HepG2 (cell line): ENCODE data around the gene RHOT2. TPM values are rescaled to one million over a fixed set of nuclear protein-coding genes. Genes with fewer than 3 reads are reported as not detected.

ENCODE experiments used
- ATF7-NPFF ChIP-seq: sonication (generic); formaldehyde crosslinking; IDR thresholded peaks from 2 replicates; pipeline ENCODE4 v1.8.1; 2023; ENCODE audit warnings: mild to moderate bottlenecking, low read depth, missing genetic modification reagents, moderate library complexity
- BRD4 ChIP-seq: sonication (generic); formaldehyde crosslinking; IDR thresholded peaks from 2 replicates; pipeline ENCODE4 v1.4.0; 2020; ENCODE audit warnings: missing genetic modification reagents
- CBX5 ChIP-seq: sonication (generic); formaldehyde crosslinking; IDR thresholded peaks from 2 replicates; pipeline ENCODE4 v1.4.0; 2020; ENCODE audit warnings: missing genetic modification reagents, borderline replicate concordance
- HDAC1 ChIP-seq: sonication (generic); formaldehyde crosslinking; IDR thresholded peaks from 2 replicates; pipeline ENCODE4 v1.5.1; 2020; ENCODE audit warnings: mild to moderate bottlenecking, missing genetic modification reagents
- HDAC6 ChIP-seq: fragments of 200-600 bp; sonication (generic); IDR thresholded peaks from 2 replicates; pipeline ENCODE4 v1.7.0; 2017; ENCODE audit warnings: mild to moderate bottlenecking, antibody characterized with exemption, low read length, low read depth
- HNF1A ChIP-seq, 2 experiments: sonication (generic) in 1 of 2; formaldehyde crosslinking in 1 of 2; IDR thresholded peaks; 2 replicates each; pipeline versions ENCODE4 v1.4.0 to v1.6.1; 2016 to 2020; ENCODE audit warnings: borderline replicate concordance in 1 of 2, low read depth in 1 of 2, mild to moderate bottlenecking in 1 of 2, missing genetic modification reagents in 1 of 2
- MAFK ChIP-seq, 2 experiments: IDR thresholded peaks in 1 of 2; conservative IDR thresholded peaks in 1 of 2; 2 replicates each; pipeline ENCODE4 v1.6.1; 2011; ENCODE audit warnings: improper control_type of control experiment in 2 of 2, low read length in 2 of 2
- PAXIP1 ChIP-seq: sonication (generic); formaldehyde crosslinking; conservative IDR thresholded peaks from 2 replicates; pipeline ENCODE4 v1.4.0; 2020; ENCODE audit warnings: mild to moderate bottlenecking, missing genetic modification reagents, moderate library complexity
- PITX1 ChIP-seq: sonication (generic); formaldehyde crosslinking; IDR thresholded peaks from 2 replicates; pipeline ENCODE4 v1.5.1; 2020; ENCODE audit warnings: mild to moderate bottlenecking, missing genetic modification reagents
- PRDM10 ChIP-seq: sonication (generic); formaldehyde crosslinking; IDR thresholded peaks from 2 replicates; pipeline ENCODE4 v1.4.0; 2020; ENCODE audit warnings: low read depth, missing genetic modification reagents
- RORA ChIP-seq: sonication (generic); formaldehyde crosslinking; IDR thresholded peaks from 2 replicates; pipeline ENCODE4 v1.5.0; 2020; ENCODE audit warnings: mild to moderate bottlenecking, missing genetic modification reagents, moderate library complexity
- SKIL ChIP-seq: sonication (generic); formaldehyde crosslinking; IDR thresholded peaks from 2 replicates; pipeline ENCODE4 v1.8.0; 2022; ENCODE audit warnings: missing genetic modification reagents, mild to moderate bottlenecking, moderate library complexity, borderline replicate concordance
- ZFP90 ChIP-seq: sonication (generic); formaldehyde crosslinking; IDR thresholded peaks from 2 replicates; pipeline ENCODE4 v1.8.0; 2022; ENCODE audit warnings: missing genetic modification reagents, mild to moderate bottlenecking, inconsistent platforms, borderline replicate concordance
- ZNF17 ChIP-seq: sonication (generic); formaldehyde crosslinking; IDR thresholded peaks from 2 replicates; pipeline ENCODE4 v1.5.0; 2020; ENCODE audit warnings: mild to moderate bottlenecking, missing genetic modification reagents
- polyA plus RNA-seq, 8 experiments: library from polyadenylated mRNA; depleted of rRNA in 3 of 8; stranded (reverse) in 7 of 8; unstranded in 1 of 8; fragments of >200 nt; fragmentation: Illumina TruSeq in 4 of 8; extraction: Trizol in 4 of 8; gene quantifications; 2 replicates each; pipeline versions ENCODE4 v1.2.1 to v1.2.3, GENCODE V29; 2011 to 2016; ENCODE audit warnings: low read depth in 4 of 8, missing spikeins in 1 of 8, mixed read lengths in 1 of 8; ENCODE audit not compliant: insufficient read depth in 1 of 8
- total RNA-seq, 5 experiments: library from RNA; depleted of rRNA; stranded (reverse); fragments of >200 nt; fragmentation: Illumina TruSeq; extraction: Trizol; gene quantifications; 2 replicates each; pipeline ENCODE4 v1.2.3, GENCODE V29; 2016; ENCODE audit warnings: low read depth in 1 of 5

RHOT2 gene
- total and polyA plus RNA-seq, 2 of the 13 experiments (the other 11 are each of a cell fraction or from before 2014, with no cell fraction given), result 63.6 to 76.9 TPM

GRCh38 chr16:630815-631405 lies 37.0 kb upstream of the RHOT2 start, which contains the start of gene WFIKKN1 (continued):
- TF ChIP-seq HNF1A (IDR thresholded peaks at IDR 0.05; ENCODE audit: low read depth), result no peak
- 0 out of 2 replicates have a peak, but pooled peaks have one; percentile 13 for TF ChIP-seq HNF1A (CRISPR knock-in tag; IDR thresholded peaks at IDR 0.05; ENCODE audit: borderline replicate concordance)
- TF ChIP-seq RORA, result no peak
- no peak for TF ChIP-seq ZNF17 (CRISPR knock-in tag)
- TF ChIP-seq MAFK (conservative IDR thresholded peaks at IDR 0.05 in 1 of 2, IDR thresholded peaks at IDR 0.05 in 1 of 2; ENCODE audit: low read length in 2 of 2), result no peak
- no peak for TF ChIP-seq BRD4 (CRISPR knock-in tag)
- TF ChIP-seq ZFP90 (CRISPR knock-in tag), result no peak
- TF ChIP-seq CBX5 (CRISPR knock-in tag), result no peak
- TF ChIP-seq HDAC1 (CRISPR knock-in tag), result peak; percentile 79
- TF ChIP-seq HDAC6, result no peak
- peak; percentile 69 for TF ChIP-seq PITX1
- no peak; the same call in 1 of the 2 replicates for TF ChIP-seq SKIL (CRISPR knock-in tag)
- no peak for TF ChIP-seq PRDM10 (CRISPR knock-in tag)
- TF ChIP-seq ATF7-NPFF, result peak; percentile 24; the same call in 1 of the 2 replicates
- peak; percentile 87 for TF ChIP-seq PAXIP1
